SK-N-SH treated with all-trans-retinoic acid at 6 μM for 48 hours (cell line): ENCODE results near the gene ZMIZ1.
A peak's percentile ranks its signal among the peaks of the same experiment; 100 is the strongest.

Experiments used
- BACH2 ChIP-seq: fragments of 250-450 bp; sonication (Bioruptor Pico); IDR thresholded peaks from 2 replicates; pipeline ENCODE4 v1.9.0; 2021; ENCODE audit warnings: mild to moderate bottlenecking, borderline replicate concordance
- CSDC2 ChIP-seq: fragments of 250-450 bp; sonication (Bioruptor Pico); IDR thresholded peaks from 2 replicates; pipeline ENCODE4 v1.5.0; 2020; ENCODE audit warnings: mild to moderate bottlenecking, moderate library complexity
- ISL1 ChIP-seq: fragments of 250-450 bp; sonication (Bioruptor Pico); IDR thresholded peaks from 2 replicates; pipeline ENCODE4 v2.1.2; 2022; ENCODE audit warnings: mild to moderate bottlenecking, moderate library complexity
- OSR1 ChIP-seq: fragments of 250-450 bp; sonication (Bioruptor Pico); IDR thresholded peaks from 2 replicates; pipeline ENCODE4 v1.8.0; 2022; ENCODE audit warnings: moderate library complexity, mild to moderate bottlenecking, inconsistent platforms
- PPARA ChIP-seq: fragments of 250-450 bp; sonication (Bioruptor Pico); IDR thresholded peaks from 2 replicates; pipeline ENCODE4 v1.5.0; 2020; ENCODE audit warnings: mild to moderate bottlenecking, borderline replicate concordance
- SNAI2 ChIP-seq: fragments of 250-450 bp; sonication (Bioruptor Pico); IDR thresholded peaks from 2 replicates; pipeline ENCODE4 v1.5.0; 2020; ENCODE audit warnings: mild to moderate bottlenecking, moderate library complexity
- TCF4 ChIP-seq: fragments of 250-450 bp; sonication (Bioruptor Pico); IDR thresholded peaks from 2 replicates; pipeline ENCODE4 v1.8.0; 2021; ENCODE audit warnings: mild to moderate bottlenecking, moderate library complexity, borderline replicate concordance
- ZNF565 ChIP-seq: fragments of 450-650 bp; formaldehyde crosslinking; conservative IDR thresholded peaks from 2 replicates; pipeline ENCODE4 v1.5.0; 2020; ENCODE audit warnings: low read depth, mild to moderate bottlenecking, moderate library complexity
- ZNF8 ChIP-seq: fragments of 450-650 bp; formaldehyde crosslinking; IDR thresholded peaks from 2 replicates; pipeline ENCODE4 v1.5.0; 2020; ENCODE audit warnings: mild to moderate bottlenecking, moderate library complexity
- TF ChIP-seq, protein P1 (sequence below): fragments of 250-450 bp; sonication (Bioruptor Pico); IDR thresholded peaks from 2 replicates; pipeline ENCODE4 v1.8.0; 2020; ENCODE audit warnings: mild to moderate bottlenecking, moderate library complexity, borderline replicate concordance
- TF ChIP-seq, protein P2 (sequence below): fragments of 250-450 bp; sonication (Bioruptor Pico); IDR thresholded peaks from 2 replicates; pipeline ENCODE4 v1.5.1; 2020; ENCODE audit warnings: low read depth, mild to moderate bottlenecking, moderate library complexity
- TF ChIP-seq, protein P3 (sequence below): fragments of 250-450 bp; sonication (Bioruptor Pico); IDR thresholded peaks from 2 replicates; pipeline ENCODE4 v1.5.0; 2020; ENCODE audit warnings: mild to moderate bottlenecking, moderate library complexity

GRCh38 chr10:79129361-79129997 lies 60.7 kb downstream of the ZMIZ1 start:
- TF ChIP-seq, protein P1, sequence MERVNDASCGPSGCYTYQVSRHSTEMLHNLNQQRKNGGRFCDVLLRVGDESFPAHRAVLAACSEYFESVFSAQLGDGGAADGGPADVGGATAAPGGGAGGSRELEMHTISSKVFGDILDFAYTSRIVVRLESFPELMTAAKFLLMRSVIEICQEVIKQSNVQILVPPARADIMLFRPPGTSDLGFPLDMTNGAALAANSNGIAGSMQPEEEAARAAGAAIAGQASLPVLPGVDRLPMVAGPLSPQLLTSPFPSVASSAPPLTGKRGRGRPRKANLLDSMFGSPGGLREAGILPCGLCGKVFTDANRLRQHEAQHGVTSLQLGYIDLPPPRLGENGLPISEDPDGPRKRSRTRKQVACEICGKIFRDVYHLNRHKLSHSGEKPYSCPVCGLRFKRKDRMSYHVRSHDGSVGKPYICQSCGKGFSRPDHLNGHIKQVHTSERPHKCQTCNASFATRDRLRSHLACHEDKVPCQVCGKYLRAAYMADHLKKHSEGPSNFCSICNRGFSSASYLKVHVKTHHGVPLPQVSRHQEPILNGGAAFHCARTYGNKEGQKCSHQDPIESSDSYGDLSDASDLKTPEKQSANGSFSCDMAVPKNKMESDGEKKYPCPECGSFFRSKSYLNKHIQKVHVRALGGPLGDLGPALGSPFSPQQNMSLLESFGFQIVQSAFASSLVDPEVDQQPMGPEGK (CRISPR knock-in tag) = no peak
- TF ChIP-seq BACH2 (CRISPR knock-in tag) (no peak), ZNF8 (CRISPR knock-in tag) (no peak), ZNF565 (CRISPR knock-in tag) (0 out of 2 replicates have a peak, but pooled peaks have one; percentile 48), PPARA (CRISPR knock-in tag) (no peak), ISL1 (no peak), OSR1 (CRISPR knock-in tag) (no peak), SNAI2 (CRISPR knock-in tag) (no peak), TCF4 (no peak), CSDC2 (CRISPR knock-in tag) (no peak)
- TF ChIP-seq, protein P2, sequence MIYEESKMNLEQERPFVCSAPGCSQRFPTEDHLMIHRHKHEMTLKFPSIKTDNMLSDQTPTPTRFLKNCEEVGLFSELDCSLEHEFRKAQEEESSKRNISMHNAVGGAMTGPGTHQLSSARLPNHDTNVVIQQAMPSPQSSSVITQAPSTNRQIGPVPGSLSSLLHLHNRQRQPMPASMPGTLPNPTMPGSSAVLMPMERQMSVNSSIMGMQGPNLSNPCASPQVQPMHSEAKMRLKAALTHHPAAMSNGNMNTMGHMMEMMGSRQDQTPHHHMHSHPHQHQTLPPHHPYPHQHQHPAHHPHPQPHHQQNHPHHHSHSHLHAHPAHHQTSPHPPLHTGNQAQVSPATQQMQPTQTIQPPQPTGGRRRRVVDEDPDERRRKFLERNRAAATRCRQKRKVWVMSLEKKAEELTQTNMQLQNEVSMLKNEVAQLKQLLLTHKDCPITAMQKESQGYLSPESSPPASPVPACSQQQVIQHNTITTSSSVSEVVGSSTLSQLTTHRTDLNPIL = no peak
- TF ChIP-seq, protein P3, sequence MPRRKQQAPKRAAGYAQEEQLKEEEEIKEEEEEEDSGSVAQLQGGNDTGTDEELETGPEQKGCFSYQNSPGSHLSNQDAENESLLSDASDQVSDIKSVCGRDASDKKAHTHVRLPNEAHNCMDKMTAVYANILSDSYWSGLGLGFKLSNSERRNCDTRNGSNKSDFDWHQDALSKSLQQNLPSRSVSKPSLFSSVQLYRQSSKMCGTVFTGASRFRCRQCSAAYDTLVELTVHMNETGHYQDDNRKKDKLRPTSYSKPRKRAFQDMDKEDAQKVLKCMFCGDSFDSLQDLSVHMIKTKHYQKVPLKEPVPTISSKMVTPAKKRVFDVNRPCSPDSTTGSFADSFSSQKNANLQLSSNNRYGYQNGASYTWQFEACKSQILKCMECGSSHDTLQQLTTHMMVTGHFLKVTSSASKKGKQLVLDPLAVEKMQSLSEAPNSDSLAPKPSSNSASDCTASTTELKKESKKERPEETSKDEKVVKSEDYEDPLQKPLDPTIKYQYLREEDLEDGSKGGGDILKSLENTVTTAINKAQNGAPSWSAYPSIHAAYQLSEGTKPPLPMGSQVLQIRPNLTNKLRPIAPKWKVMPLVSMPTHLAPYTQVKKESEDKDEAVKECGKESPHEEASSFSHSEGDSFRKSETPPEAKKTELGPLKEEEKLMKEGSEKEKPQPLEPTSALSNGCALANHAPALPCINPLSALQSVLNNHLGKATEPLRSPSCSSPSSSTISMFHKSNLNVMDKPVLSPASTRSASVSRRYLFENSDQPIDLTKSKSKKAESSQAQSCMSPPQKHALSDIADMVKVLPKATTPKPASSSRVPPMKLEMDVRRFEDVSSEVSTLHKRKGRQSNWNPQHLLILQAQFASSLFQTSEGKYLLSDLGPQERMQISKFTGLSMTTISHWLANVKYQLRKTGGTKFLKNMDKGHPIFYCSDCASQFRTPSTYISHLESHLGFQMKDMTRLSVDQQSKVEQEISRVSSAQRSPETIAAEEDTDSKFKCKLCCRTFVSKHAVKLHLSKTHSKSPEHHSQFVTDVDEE (CRISPR knock-in tag) = no peak
